Activated naive CD8-positive, alpha-beta T cell treated with anti-CD3 and anti-CD28 coated beads, Interleukin-2, amount 50 U/mL, for 16 hours (primary cell): Measurements from ENCODE around the gene BLTP3B.
A peak's percentile ranks its signal among the peaks of the same experiment; 100 is the strongest.

Source experiments
- DNase-seq: peaks from one replicate; pipeline ENCODE4 v3.0.0-alpha.2; 2020; ENCODE audit warnings: low read depth, low spot score

Gene BLTP3B

DNA sequence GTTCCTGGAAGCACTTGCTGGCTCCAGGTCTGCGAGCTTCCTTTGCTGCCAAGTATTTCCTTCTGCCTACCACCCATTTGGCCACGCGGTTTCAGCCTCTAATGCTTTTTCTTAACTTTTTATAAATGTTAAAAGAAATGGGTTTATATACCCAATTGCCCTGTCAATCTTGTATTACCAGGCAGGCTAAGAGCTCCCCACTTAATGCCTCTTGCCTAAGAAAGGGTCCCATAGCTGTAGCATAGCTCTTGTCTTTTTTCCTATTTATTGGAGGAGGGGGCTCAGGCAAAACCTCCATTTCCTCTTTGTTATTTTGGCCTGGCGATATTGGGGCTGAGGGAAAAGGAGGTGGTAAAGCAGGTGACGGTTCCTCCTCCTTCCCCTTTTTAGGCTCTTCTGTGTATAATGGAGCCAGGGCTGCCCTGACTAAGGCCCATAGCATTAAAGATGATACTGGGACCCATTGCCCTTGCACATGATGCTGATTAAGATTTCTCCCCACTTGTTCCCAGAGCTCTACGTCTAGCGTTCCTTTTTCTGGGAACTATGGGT is 21.6 kb upstream of the BLTP3B start:
- no peak for DNase-seq

DNA sequence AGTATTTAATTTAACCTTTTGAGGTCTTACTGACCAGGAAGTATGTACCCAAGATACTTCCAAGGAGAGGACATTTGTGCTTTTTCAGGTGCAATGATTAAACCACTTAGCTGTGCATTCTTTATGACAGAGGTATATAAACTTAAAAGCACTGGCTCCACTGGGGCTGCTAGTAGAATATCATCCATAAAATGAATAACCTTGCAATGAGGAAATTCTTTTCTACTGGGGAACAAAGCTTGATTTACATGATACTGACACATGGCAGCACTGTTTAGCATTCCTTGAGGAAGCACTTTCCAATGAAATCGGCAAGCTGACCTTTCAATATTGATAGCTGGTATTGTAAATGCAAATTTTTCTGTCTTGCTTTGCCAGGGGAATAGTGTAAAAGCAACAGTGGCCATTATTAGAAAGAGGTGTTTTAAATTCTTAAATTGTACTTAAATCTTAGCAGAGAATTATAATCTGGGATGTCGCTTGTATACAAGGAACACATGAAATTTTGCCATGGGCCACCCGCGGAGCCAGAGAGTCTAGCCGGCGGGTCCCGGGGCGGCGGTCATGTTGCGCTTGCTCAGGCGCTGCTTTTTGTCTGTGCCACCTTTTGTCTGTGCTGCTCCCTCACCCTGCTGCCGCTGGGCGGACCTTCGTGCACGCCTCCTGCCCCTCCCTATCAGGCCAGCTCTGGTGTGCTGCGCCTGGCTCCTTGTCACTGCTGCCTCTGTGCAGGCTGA is 20.9 kb upstream of the BLTP3B start:
- DNase-seq = peak; percentile 33

DNA sequence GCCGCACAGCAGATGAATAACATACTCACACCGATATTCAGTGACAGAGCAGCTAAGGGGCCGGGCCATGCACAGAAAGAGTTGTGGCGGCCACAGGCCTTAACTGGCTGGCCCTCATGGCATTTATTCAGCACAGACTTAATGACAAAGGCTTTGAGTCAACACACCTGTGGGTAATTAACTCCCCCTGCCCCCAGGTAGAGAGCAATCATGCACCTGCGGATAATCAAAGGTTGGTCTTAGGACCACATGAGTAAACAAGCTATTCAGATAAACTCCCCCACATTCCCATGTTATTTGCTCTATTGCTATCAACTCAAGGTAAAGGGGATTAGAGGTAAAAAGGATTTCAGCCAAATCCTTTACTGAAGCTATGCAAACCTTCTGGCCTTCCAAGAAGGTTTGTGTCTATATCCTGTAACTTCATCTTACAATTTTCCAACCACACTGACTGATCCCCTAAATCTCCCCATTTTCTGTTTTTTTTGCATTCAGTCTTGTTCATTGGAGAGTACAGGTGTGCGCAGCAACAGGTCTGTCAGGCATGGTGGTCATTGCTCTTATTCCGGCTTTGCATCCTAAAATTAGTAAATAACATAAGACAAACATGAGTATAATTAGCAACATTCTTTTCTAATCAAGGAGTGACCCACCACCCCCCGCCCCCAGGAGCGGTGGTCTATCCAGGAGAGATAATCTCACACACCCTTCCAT is 16.9 kb upstream of the BLTP3B start:
- DNase-seq = no peak

DNA sequence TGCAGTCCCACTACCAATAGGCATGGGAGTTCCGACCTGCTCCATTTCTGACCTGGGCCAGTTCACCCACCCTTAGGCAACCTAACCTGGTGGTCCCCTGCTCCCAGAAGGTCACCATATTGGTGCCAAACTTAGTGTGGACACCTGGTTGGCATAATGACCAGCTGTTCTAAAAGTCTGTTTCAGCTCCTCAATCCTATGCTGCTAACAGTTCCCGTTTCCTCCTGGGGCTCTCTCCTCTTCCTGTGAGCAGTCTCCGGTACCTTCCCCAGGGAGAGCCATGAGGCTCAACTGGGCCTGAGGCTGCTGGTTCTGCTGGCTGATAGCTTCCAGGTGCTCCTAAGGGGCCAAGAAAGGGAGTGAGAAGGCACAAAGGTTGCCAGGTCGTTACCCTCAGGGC is 15.9 kb upstream of the BLTP3B start:
- DNase-seq = no peak

DNA sequence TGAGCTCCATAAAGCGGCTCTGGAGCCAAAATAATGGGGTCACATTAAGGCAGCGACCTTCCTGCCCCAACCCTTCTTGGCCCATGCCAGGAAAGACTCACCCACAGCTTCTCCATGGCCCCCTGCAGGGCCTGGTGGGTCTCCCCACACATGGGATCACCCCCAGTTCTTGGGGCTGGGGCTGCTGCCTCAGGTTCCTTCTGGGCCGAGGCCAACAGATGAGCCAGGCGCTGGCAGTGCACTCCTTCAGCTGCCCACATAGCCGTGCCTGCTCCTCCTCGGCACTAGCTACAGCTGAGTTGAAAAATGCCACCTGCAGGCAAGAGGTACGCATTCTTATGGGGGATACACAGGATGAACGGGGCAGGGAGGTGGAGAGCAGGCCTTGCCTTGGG is 14.8 kb upstream of the BLTP3B start:
- DNase-seq = no peak

DNA sequence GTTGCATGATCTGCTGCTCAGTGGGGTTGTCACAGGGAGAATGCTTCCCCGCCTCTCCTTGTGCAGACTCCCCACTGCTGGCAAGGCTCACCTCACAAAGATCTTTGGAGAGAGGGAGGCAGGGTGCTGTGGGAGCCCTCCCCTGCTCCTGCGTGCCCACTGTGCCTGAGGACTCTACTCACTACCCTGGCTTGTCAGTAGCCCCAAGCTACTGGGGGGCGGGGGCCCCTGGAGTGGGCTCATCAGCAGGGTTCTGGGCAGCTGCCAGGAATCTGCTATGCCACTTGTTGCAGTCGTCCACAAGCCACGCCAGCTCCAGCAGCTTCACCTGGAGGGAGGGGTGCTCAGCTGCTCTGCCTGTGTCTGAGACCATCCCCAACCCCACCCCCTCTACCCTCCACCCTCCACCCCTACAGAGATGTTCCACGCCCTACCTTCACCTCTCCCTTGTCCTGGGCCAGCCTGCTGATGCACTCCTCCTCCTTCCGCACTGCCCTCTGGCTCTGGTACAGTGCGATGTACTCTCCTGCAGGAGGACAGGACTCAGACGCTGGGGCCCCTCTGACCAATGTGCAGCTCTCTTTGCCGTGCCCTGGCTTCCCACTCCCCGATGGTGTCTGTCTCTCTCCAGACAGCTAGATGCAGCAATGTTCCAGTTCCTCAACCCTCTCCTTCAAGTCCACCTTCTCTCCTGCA is 14.2 kb upstream of the BLTP3B start:
- no peak for DNase-seq

DNA sequence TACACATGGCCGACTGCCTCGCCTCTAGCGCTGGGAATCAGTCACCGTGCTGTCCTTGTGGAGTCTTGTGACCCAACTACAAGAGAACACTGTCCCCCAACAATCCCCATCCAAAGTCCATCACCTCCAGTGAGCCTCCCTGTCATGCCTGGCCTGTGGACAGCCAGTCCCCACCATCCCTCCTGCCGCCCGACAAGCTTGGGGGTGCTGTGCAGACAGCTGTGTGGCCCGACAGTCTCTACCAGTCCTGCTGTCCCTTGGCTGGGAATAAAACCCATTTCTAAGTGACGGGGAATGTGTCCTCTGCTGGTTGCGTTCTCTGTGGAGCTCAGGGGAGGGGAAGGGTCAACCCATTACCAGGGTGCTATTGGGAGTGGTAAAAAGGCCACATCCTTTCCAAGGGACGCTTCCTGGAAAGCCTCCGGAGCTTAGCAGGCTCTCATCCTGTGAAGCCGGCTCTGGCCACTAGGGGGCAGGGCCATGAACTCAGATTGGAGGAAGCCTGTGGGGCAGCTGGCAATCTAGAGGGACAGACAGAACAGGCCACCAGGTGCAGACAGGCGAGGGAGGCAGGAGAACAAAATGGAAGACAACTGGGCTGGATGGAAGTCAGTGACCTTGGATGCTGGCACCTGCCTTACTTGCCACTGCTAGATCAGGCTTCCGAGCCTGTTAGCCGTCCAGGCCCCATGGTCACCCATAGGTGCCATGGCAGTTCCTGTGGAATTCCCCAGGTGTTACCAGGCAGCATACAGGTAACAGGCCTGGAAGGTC is 12.0 kb upstream of the BLTP3B start:
- peak; percentile 45 for DNase-seq

DNA sequence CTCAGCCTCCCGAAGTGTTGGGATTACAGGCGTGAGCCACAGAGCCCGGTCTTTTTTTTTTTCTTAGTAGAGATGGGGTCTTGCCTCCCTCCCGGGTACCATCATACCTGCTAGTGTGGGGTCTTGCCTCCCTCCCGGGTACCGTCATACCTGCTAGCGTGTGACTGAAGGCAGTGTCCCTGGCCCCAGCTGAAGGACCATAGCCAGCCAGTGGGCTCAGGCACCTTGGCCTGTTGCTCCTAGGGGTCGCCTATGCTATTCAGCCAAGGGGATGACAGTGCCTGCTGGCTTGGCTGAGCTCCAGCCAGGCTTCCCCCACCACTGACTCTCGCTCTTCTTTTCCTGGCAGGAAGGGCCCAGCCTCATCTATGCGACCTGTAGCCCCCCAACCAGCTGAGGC is 10.5 kb upstream of the BLTP3B start:
- DNase-seq = no peak

DNA sequence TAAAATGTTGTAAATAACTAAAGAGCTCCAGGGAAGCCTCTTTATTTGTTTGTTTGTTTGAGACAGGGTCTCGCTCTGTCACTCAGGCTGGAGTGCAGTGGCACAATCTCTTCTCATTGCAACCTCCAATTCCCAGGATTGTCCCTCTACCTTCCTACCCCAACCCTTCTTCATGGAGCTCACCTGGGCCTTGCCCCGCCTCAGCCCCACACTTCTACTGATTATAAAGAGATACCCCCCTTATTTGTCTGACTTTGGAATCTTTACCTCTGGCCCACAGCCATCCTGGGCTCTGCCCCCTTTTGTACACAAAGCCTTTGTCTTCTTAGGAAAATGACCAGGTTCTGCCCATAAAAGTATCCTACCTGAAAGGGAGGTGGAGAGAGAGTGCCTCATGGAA is 9.1 kb upstream of the BLTP3B start:
- no peak for DNase-seq

DNA sequence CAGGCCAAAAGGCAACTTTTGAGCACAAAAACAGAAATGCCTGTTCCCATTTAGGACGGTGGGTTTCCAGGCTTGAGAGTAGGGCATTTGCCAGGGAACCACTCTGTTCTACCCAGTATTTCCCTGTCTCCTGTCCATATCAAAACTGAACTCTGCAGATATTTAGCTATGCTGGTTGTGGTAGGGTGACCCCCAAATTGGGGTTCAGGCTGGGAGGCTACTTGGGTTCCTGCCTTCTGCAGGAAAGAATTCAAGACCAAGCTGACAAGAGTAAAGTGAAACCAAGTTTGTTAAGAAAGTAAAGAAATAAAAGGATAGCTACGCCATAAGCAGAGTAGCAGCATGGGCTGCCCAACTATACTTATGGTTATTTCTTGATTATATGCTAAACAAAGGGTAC is 3.6 kb upstream of the BLTP3B start:
- no peak for DNase-seq

DNA sequence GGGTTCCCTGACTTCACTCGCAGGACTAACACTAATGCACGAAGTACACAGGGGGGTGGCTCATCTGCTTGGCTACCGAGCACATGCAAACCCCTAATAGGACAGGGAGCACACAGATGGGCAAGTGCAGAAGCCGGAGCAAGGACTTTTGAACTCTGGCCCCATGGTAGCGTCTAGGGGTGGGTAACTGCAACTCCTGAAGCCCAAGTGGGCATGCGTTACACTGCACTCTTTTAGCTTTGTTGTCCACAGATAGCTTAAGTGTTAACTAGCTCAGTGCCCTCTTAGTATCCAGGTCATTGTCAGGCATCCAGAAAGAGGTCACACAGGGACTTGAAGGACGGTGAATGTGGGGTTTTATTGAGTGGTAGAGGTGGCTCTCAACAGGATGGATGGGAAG is 3.0 kb upstream of the BLTP3B start:
- no peak for DNase-seq

DNA sequence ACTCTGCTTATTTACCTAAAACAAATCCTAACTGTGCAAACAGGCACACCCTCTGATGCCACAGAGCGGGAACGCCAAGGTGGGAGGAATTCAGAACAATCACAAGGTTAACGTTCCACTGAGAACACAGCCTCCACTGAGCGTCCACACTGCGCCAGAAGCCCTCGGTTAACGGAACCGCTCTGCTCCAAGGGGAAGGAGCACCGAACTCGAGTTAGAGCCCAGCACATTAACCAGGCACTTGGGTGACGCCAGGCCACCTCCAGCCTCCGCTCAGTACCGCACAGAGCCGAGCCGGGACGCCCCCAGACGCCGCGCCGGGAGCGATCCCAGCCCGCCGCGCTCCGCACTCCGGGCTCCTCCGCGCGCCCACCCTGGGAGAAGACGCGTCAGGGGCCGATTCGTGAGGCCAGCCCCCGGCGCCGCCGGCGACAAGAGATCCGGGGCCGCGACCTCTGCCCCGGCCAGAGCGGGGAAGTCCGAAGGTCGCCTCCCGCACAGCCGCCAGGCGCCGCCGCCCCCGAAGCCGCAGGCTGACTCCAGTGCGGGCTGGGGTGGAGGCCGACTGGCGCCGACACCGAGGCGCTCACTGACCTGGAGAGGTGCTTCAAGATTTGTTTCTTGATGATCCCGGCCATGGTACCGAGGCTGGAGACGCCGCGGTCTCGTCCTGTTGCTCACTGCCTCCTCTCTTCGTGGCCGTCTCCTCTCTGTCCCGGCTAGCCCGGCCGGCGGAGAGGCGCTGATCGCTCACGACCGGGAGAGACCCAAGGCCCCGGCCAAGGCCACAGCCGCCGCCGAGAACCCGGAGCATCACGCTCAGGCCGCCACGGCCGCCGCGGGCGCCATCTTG is 450 bp downstream of the BLTP3B start:
- DNase-seq = no peak

DNA sequence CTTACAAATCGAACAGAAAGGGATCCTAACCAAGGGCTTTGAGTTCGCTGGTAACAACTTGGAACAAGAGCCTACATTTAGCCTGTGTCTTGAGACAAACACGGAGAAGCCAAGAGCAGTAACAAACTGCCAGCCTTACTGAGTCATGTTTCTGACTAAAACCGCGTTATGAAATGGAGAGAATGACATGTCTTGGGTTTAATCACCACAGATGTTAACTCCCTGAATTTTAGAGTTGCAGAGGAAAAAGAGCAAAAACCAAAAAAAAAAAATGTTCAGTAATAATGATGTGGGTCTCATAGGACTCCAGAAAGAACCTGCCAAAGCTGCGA is 1.0 kb downstream of the BLTP3B start:
- no peak for DNase-seq

DNA sequence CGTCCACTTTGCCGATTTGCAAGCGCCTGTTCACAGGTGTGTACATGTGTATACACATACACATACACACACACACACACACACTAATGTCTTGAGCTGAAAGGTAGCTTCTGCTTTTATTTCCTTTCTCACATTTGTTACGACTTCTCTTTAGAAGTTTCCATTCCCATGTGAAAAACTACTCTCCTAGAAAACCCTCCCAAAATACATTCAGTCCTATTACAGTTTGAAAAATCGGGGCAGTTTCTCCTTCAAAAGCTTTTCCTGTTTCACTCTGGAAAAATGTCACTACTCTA is 3.9 kb downstream of the BLTP3B start:
- DNase-seq = no peak

DNA sequence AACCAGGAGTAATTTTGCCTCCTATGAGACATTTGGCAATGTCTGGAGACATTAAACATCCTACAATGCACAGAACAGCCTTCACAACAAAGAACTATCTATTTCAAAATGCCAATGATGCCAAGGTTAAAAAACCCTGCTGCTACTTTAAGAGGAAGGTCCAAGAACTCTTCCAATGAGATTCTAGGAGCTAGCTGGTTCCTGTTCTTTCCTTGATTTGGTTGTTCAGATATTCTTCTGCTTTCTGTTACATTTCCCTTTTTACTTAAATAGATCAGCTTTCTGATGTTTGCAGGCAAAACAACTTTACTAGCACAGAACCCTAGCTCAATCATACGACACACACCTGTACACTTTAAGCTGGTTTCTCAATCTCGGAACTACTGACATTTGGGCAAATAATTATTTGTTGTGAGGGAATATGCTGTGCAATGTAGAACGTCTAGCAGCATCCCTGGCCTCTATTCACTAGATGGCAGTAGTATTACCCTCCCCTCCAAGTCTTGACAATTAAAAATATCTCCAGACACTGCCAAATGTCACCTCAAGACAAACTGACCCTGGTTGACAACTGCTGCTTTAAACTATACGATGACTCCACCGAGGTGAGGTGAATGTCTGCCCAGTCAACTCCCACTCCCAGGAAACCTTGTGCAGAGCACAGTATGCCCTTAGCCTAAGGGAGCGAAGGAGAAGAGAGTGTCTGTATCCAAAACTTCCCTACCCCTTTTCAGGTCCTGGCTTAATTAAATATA is 4.4 kb downstream of the BLTP3B start:
- DNase-seq = no peak

DNA sequence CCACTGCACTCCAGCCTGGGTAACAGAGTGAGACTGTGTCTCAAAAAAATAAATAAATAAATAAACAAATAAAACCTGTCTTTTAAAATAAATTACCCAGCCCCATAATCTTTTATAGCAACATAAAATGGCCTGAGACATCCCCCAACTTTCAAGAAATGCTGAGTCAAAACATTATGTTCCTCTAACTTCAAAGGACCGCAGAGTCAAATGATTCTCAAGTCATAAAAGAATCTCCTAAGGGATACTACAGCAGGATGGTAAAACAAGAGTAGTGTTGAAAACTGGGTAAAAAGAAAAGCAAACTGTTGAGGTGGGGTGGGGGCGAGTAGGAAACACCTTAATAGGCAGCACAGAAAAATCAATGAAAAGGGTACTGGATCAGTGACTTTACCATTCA is 9.5 kb downstream of the BLTP3B start:
- DNase-seq = no peak

DNA sequence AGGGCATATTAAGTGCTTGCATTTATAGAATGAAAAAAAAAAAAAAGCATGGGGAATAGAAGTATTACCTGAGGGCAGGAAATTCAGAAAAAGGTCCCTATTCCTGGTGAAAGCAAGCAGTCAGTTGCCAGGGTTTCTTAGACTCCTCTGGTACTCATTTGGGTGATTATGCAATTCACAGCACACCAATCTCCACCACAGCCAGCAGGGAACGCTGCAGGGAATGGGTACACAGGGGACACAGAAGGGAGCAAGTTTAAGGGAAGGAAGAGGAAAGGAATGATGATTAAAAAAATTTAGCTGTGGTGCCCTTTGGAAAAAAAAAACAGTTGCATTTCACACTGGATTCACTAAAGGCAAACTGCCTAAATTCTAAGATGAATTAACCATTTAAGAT is 14.2 kb downstream of the BLTP3B start:
- DNase-seq = no peak

DNA sequence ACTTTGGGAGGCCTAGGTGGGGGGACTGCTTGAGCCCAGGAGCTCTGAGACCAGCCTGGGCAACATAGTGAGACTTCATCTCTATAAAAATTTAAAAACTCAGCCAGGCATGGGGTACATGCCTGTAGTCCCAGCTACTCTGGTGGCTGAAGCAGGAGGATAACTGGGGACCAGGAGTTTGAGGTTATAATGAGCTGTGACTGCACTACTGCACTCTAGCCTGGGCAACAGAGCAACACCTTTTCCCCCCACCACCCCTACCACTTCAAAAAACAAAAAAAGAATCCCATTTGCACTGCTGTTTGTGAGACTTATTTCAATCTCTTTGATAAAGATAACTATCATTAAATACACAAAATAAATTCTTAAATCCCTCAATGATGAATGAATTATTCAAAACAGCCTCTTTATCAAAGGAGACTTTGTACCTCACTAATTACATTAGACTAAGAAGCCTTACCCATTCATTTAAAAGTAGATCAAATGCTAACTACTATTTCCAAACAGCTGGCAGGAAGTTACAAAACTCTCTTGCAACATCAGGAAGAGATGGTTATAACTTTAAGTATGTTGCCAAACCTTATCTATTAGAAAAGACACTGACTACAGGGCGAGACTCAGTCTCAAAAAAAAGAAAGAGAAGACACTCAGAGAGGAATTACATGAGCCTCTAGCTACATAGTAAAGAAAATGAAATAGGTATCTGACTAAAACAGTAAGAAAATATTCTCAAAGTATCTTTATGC is 14.7 kb downstream of the BLTP3B start:
- no peak for DNase-seq

DNA sequence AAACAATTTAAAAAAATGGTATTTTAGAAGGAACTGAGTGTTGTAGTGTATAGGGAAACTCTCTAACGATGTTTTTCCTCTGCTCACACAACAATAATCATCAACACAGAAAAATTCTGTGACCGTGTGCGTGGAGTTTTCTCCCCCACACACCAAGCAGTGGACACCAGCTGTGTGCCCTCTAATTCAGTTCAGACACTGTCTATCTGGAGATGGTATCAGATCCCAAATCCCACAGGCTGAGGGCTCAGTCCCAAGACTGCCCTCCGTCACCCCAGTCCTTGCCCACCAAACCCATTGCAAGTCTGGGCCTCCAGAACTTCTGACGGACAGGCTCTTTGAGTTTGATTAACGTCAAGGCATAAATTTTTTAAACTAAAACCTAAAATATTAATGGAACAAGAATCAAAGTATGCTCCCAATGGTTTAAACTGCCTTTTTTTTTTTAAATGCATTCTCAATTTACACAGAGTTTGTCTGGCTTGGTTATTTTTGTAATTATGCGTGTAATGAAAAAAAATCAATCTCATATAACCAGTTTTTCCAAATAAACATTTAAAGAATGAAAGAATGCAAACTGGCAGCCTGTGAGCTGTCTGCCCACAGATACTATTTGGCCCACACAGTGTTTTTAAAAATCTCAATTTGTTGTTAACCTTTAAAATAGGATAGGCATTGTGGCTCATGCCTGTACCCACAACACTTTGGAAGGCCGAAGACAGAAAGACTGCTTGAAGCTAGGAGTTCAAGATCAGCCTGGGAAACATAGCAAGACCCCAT is 19.2 kb downstream of the BLTP3B start:
- DNase-seq = no peak
